Right ventricle myocardium inferior (tissue), 1 donor: ENCODE data around the gene SEPTIN8. TPM values are rescaled to one million over a fixed set of nuclear protein-coding genes. Genes with fewer than 3 reads are reported as not detected.

Experiments
- ATAC-seq: fragments of 200-7000 bp; cut with Tn5 transposase; one replicate; pipeline ENCODE4 v1.9.1; 2020; ENCODE audit warnings: mild to moderate bottlenecking, moderate library complexity
- DNase-seq: peaks from one replicate; pipeline ENCODE4 v3.0.0; 2021; ENCODE audit errors: missing footprints
- intact Hi-C: fragments of 100-400 bp; cut with DNase I; formaldehyde crosslinking; loops from one replicate; pipeline ENCODE4 v1.11.0; 2022
- total RNA-seq: library from RNA; stranded (reverse); fragmentation: NEBNext Ultra II Directional; extraction: Animal tissue kit (Norgen Biotek cat#: 25700); gene quantifications from one replicate; pipeline ENCODE4 v1.2.1, GENCODE V29; 2021
- donor health status: DM: no; HTN: yes; CAD: no; lungs with severe emphysema.

Gene SEPTIN8
- total RNA-seq, 1 donor from 2014 or later, result 28.5 TPM

- DNase-seq, result no peak
- intact Hi-C loops, result no loop called here
- ATAC-seq, result no peak
Measured at GRCh38 chr5:132790201-132790865, 13.3 kb upstream of the SEPTIN8 start.

- intact Hi-C loops, result no loop called here
- DNase-seq, result no peak
- no peak for ATAC-seq
Measured at GRCh38 chr5:132788990-132789886, 12.2 kb upstream of the SEPTIN8 start.

- intact Hi-C loops, result no loop called here
- DNase-seq, result no peak
- ATAC-seq, result no peak
Measured at GRCh38 chr5:132788508-132788907, 11.5 kb upstream of the SEPTIN8 start.

GRCh38 chr5:132787076-132787475 is 10.0 kb upstream of the SEPTIN8 start:
- ATAC-seq (no peak), DNase-seq (no peak)
- intact Hi-C loops, result no loop called here

- ATAC-seq, result no peak
Measured at GRCh38 chr5:132785864-132786263, 8.8 kb upstream of the SEPTIN8 start.

GRCh38 chr5:132785365-132785764 is 8.3 kb upstream of the SEPTIN8 start:
- DNase-seq, result no peak
- intact Hi-C loops, result no loop called here
- no peak for ATAC-seq

More at GRCh38 chr5:132785864-132786263, 8.8 kb upstream of the SEPTIN8 start:
- intact Hi-C loops, result no loop called here
- no peak for DNase-seq

GRCh38 chr5:132782101-132782500 is 5.1 kb upstream of the SEPTIN8 start:
- DNase-seq, result no peak
- ATAC-seq, result no peak
- intact Hi-C loops, result no loop called here

GRCh38 chr5:132781029-132781428 is 4.0 kb upstream of the SEPTIN8 start:
- no peak for ATAC-seq
- intact Hi-C loops, result no loop called here
- DNase-seq, result no peak

GRCh38 chr5:132780577-132780976 is 3.5 kb upstream of the SEPTIN8 start:
- ATAC-seq, result no peak
- intact Hi-C loops, result no loop called here
- no peak for DNase-seq

GRCh38 chr5:132779961-132780360 is 2.9 kb upstream of the SEPTIN8 start:
- intact Hi-C loops, result loop anchor here (5.0 kb wide), 1 partner anchor 37 kb away; no protein-coding TSS in a partner anchor
- ATAC-seq, result no peak

GRCh38 chr5:132778856-132779255 is 1.8 kb upstream of the SEPTIN8 start:
- ATAC-seq, result no peak
- intact Hi-C loops, result loop anchor here (5.0 kb wide), 1 partner anchor 38 kb away; no protein-coding TSS in a partner anchor
- DNase-seq, result no peak

More at GRCh38 chr5:132779961-132780360, 2.9 kb upstream of the SEPTIN8 start:
- DNase-seq, result no peak

- intact Hi-C loops, result loop anchor here (5.0 kb wide), 1 partner anchor 39 kb away; no protein-coding TSS in a partner anchor
- ATAC-seq, result no peak
Measured at GRCh38 chr5:132778129-132778528, 1.1 kb upstream of the SEPTIN8 start.

GRCh38 chr5:132776938-132777208 is 166 bp downstream of the SEPTIN8 start:
- ATAC-seq, result no peak
- intact Hi-C loops, result loop anchor here (2.0 to 5.0 kb wide), 2 partner anchors 40 kb away; partner anchors contain the start of gene KIF3A

More at GRCh38 chr5:132778129-132778528, 1.1 kb upstream of the SEPTIN8 start:
- no peak for DNase-seq

GRCh38 chr5:132776131-132776937 is 705 bp downstream of the SEPTIN8 start:
- intact Hi-C loops, result loop anchor here (2.0 to 5.0 kb wide), 2 partner anchors 40 to 41 kb away; partner anchors contain the start of gene KIF3A
- peak; percentile 65 for DNase-seq
- peak; percentile 56 for ATAC-seq

More at GRCh38 chr5:132776938-132777208, 166 bp downstream of the SEPTIN8 start:
- DNase-seq, result no peak

GRCh38 chr5:132775476-132775961 is 1.5 kb downstream of the SEPTIN8 start:
- intact Hi-C loops, result loop anchor here (5.0 kb wide), 1 partner anchor 42 kb away; no protein-coding TSS in a partner anchor
- ATAC-seq (no peak), DNase-seq (no peak)

GRCh38 chr5:132774896-132775295 is 2.1 kb downstream of the SEPTIN8 start:
- ATAC-seq (peak; percentile 32), DNase-seq (peak; percentile 56)
- intact Hi-C loops, result loop anchor here (5.0 kb wide), 1 partner anchor 42 kb away; no protein-coding TSS in a partner anchor

GRCh38 chr5:132774406-132774805 is 2.6 kb downstream of the SEPTIN8 start:
- intact Hi-C loops, result no loop called here
- DNase-seq, result no peak
- ATAC-seq, result no peak

- intact Hi-C loops, result no loop called here
- ATAC-seq, result no peak
- DNase-seq, result no peak
Measured at GRCh38 chr5:132773601-132774355, 3.3 kb downstream of the SEPTIN8 start.
